HepG2 (cell line): ENCODE data around the gene STK11. TPM values are rescaled to one million over a fixed set of nuclear protein-coding genes. Genes with fewer than 3 reads are reported as not detected.

Experiments
- DR1 ChIP-seq: sonication (generic); formaldehyde crosslinking; IDR thresholded peaks from 2 replicates; pipeline ENCODE4 v1.8.0; 2021; ENCODE audit warnings: mild to moderate bottlenecking, missing genetic modification reagents, inconsistent platforms
- HOXA9 ChIP-seq: sonication (generic); formaldehyde crosslinking; IDR thresholded peaks from 2 replicates; pipeline ENCODE4 v1.8.1; 2022; ENCODE audit warnings: missing genetic modification reagents, mild to moderate bottlenecking, moderate library complexity, borderline replicate concordance
- MYC ChIP-seq: sonication (generic); formaldehyde crosslinking; IDR thresholded peaks from 2 replicates; pipeline ENCODE4 v1.9.0; 2021; ENCODE audit warnings: missing genetic modification reagents, borderline replicate concordance
- NR2F1 ChIP-seq, 2 experiments: fragments of 450-650 bp in 1 of 2; formaldehyde crosslinking in 1 of 2; IDR thresholded peaks; 2 replicates each; pipeline versions ENCODE4 v1.5.0 to v1.6.1; 2016 to 2020; ENCODE audit warnings: mild to moderate bottlenecking in 1 of 2, missing compliant biosample characterization in 1 of 2, missing genetic modification reagents in 1 of 2, moderate library complexity in 1 of 2
- RARG ChIP-seq: sonication (generic); formaldehyde crosslinking; IDR thresholded peaks from 2 replicates; pipeline ENCODE4 v1.4.0; 2020; ENCODE audit warnings: low read depth, mild to moderate bottlenecking, missing genetic modification reagents
- SOX6 ChIP-seq, 2 experiments: fragments of 450-650 bp in 1 of 2; sonication (generic) in 1 of 2; formaldehyde crosslinking in 1 of 2; IDR thresholded peaks; 2 replicates each; pipeline versions ENCODE4 v1.4.0 to v1.6.1; 2017 to 2020; ENCODE audit warnings: antibody characterized with exemption in 1 of 2, mild to moderate bottlenecking in 1 of 2, missing genetic modification reagents in 1 of 2
- ZNF354B ChIP-seq: sonication (generic); formaldehyde crosslinking; IDR thresholded peaks from 2 replicates; pipeline ENCODE4 v1.8.0; 2022; ENCODE audit warnings: mild to moderate bottlenecking, missing genetic modification reagents
- ZNF660 ChIP-seq: sonication (generic); formaldehyde crosslinking; IDR thresholded peaks from 2 replicates; pipeline ENCODE4 v1.5.1; 2020; ENCODE audit warnings: mild to moderate bottlenecking, low read depth, missing genetic modification reagents, borderline replicate concordance
- polyA plus RNA-seq, 8 experiments: library from polyadenylated mRNA; depleted of rRNA in 3 of 8; stranded (reverse) in 7 of 8; unstranded in 1 of 8; fragments of >200 nt; fragmentation: Illumina TruSeq in 4 of 8; extraction: Trizol in 4 of 8; gene quantifications; 2 replicates each; pipeline versions ENCODE4 v1.2.1 to v1.2.3, GENCODE V29; 2011 to 2016; ENCODE audit warnings: low read depth in 4 of 8, missing spikeins in 1 of 8, mixed read lengths in 1 of 8; ENCODE audit not compliant: insufficient read depth in 1 of 8
- total RNA-seq, 5 experiments: library from RNA; depleted of rRNA; stranded (reverse); fragments of >200 nt; fragmentation: Illumina TruSeq; extraction: Trizol; gene quantifications; 2 replicates each; pipeline ENCODE4 v1.2.3, GENCODE V29; 2016; ENCODE audit warnings: low read depth in 1 of 5
- TF ChIP-seq, protein P1 (sequence below): sonication (generic); formaldehyde crosslinking; IDR thresholded peaks from 2 replicates; pipeline ENCODE4 v1.8.0; 2022; ENCODE audit warnings: missing genetic modification reagents, low read depth, mild to moderate bottlenecking, borderline replicate concordance
- TF ChIP-seq, protein P2 (sequence below): sonication (generic); formaldehyde crosslinking; IDR thresholded peaks from 2 replicates; pipeline ENCODE4 v1.4.0; 2020; ENCODE audit warnings: mild to moderate bottlenecking, missing genetic modification reagents
- TF ChIP-seq, protein P3 (sequence below), 2 experiments: sonication (generic) in 1 of 2; formaldehyde crosslinking in 1 of 2; IDR thresholded peaks; 2 replicates each; pipeline versions ENCODE4 v1.4.0 to v1.6.1; 2018 to 2020; ENCODE audit warnings: missing genetic modification reagents in 2 of 2, borderline replicate concordance in 1 of 2, low read depth in 1 of 2, mild to moderate bottlenecking in 1 of 2, missing biosample characterization in 1 of 2
- TF ChIP-seq, protein P4 (sequence below): sonication (generic); formaldehyde crosslinking; IDR thresholded peaks from 2 replicates; pipeline ENCODE4 v1.4.0; 2020; ENCODE audit warnings: missing genetic modification reagents

STK11 gene
- total and polyA plus RNA-seq, 2 of the 13 experiments (the other 11 are each of a cell fraction or from before 2014, with no cell fraction given) = 27.5 to 43.6 TPM

DNA sequence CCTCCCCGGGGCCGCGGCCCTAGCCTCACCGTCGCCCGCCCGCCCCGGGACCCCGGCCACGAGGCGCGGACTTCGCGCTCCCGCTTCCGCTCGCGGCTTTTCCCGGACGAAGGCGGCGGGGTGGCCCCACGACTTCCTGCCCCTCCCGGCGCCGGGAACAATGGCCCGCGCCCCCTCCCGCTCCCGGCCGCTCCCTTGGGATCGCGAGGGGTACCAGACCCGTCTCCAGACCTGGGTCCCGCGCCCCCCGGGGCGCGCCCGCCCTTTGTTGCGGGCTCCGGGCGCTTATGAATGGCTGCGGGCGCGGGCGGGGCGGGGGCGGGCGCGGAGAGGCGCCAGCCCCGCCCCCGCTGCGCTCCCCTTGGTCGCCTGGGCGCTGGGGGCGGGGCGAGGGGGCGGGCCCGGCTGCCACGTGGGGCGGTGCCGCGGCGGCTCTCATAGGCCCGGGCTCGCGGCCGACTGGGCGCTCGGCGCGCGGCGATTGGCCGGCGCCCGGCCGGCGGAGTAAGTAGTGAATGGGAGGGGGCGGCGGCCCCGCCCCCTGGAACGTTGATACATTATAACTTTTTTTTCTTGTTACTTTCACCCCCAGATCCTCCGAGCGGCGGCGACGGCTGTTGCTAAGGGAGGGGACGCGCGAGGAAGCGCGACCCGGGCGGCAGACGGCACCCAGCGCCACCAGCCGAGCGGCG lies 43.9 kb downstream of the STK11 start (continued):
- TF ChIP-seq, protein P1, sequence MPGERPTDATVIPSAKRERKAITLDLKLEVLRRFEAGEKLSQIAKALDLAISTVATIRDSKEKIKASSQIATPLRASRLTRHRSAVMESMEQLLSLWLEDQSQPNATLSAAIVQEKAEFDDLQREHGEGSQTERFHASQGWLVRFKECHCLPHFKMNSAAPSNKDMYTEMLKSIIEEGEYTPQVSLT (CRISPR knock-in tag) = no peak
- no peak for TF ChIP-seq NR2F1 (CRISPR knock-in tag; IDR thresholded peaks at IDR 0.05)
- TF ChIP-seq HOXA9 (CRISPR knock-in tag) = no peak
- TF ChIP-seq ZNF660 = no peak
- TF ChIP-seq, protein P2, sequence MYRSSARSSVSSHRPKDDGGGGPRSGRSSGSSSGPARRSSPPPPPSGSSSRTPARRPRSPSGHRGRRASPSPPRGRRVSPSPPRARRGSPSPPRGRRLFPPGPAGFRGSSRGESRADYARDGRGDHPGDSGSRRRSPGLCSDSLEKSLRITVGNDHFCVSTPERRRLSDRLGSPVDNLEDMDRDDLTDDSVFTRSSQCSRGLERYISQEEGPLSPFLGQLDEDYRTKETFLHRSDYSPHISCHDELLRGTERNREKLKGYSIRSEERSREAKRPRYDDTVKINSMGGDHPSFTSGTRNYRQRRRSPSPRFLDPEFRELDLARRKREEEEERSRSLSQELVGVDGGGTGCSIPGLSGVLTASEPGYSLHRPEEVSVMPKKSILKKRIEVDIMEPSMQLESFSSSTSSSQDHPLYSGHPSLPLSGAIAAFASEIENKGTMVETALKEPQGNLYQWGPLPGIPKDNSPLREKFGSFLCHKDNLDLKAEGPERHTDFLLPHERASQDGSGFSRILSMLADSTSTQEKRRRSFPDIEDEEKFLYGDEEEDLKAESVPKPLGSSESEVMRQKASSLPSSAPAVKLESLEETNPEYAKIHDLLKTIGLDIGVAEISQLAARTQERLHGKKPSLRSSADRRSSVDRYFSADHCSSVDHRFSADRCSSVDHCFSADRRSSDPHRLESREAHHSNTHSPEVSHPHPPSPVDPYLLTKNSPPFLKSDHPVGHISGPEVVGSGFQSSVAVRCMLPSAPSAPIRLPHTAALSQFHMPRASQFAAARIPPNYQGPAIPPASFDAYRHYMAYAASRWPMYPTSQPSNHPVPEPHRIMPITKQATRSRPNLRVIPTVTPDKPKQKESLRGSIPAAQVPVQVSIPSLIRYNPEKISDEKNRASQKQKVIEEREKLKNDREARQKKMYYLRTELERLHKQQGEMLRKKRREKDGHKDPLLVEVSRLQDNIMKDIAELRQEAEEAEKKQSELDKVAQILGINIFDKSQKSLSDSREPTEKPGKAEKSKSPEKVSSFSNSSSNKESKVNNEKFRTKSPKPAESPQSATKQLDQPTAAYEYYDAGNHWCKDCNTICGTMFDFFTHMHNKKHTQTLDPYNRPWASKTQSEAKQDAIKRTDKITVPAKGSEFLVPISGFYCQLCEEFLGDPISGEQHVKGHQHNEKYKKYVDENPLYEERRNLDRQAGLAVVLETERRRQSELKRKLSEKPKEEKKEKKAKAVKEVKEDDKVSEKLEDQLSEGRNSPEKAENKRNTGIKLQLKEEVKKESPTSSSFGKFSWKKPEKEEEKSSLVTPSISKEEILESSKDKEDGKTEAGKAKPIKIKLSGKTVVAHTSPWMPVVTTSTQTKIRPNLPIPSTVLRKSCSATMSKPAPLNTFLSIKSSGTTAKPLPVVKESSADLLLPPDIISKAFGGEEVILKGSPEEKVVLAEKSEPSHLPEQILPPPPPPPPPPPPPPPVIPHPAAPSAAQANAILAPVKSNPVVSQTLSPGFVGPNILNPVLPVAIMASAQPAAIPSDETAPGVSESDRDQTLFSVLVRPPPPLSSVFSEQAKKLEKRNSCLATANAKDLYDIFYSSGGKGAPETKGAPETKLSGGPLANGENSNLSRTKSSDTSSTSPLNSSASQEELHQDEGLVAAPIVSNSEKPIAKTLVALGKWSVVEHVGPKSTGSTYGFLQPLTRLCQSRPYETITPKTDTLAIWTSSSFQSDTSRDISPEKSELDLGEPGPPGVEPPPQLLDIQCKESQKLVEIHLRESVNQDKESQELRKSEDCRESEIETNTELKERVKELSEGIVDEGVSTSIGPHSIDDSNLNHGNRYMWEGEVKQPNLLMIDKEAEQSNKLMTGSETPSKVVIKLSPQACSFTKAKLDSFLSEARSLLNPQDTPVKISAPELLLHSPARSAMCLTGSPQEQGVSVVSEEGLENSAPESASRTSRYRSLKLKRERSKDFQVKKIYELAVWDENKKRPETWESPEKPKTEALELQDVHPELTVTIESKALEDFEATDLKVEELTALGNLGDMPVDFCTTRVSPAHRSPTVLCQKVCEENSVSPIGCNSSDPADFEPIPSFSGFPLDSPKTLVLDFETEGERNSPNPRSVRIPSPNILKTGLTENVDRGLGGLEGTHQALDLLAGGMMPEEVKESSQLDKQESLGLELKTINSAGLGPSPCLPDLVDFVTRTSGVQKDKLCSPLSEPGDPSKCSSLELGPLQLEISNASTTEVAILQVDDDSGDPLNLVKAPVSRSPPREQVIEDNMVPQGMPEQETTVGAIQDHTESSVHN (CRISPR knock-in tag) = no peak
- TF ChIP-seq, protein P3, sequence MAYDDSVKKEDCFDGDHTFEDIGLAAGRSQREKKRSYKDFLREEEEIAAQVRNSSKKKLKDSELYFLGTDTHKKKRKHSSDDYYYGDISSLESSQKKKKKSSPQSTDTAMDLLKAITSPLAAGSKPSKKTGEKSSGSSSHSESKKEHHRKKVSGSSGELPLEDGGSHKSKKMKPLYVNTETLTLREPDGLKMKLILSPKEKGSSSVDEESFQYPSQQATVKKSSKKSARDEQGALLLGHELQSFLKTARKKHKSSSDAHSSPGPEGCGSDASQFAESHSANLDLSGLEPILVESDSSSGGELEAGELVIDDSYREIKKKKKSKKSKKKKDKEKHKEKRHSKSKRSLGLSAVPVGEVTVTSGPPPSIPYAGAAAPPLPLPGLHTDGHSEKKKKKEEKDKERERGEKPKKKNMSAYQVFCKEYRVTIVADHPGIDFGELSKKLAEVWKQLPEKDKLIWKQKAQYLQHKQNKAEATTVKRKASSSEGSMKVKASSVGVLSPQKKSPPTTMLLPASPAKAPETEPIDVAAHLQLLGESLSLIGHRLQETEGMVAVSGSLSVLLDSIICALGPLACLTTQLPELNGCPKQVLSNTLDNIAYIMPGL (CRISPR knock-in tag; IDR thresholded peaks at IDR 0.05; ENCODE audit: borderline replicate concordance in 1 of 2, low read depth in 1 of 2) = peak in 1 of 2 experiments; percentile 21; a peak in 1 of 4 replicates
- no peak for TF ChIP-seq SOX6 (IDR thresholded peaks at IDR 0.05)
- peak; percentile 87 for TF ChIP-seq SOX6 (CRISPR knock-in tag; IDR thresholded peaks at IDR 0.05)
- TF ChIP-seq, protein P4, sequence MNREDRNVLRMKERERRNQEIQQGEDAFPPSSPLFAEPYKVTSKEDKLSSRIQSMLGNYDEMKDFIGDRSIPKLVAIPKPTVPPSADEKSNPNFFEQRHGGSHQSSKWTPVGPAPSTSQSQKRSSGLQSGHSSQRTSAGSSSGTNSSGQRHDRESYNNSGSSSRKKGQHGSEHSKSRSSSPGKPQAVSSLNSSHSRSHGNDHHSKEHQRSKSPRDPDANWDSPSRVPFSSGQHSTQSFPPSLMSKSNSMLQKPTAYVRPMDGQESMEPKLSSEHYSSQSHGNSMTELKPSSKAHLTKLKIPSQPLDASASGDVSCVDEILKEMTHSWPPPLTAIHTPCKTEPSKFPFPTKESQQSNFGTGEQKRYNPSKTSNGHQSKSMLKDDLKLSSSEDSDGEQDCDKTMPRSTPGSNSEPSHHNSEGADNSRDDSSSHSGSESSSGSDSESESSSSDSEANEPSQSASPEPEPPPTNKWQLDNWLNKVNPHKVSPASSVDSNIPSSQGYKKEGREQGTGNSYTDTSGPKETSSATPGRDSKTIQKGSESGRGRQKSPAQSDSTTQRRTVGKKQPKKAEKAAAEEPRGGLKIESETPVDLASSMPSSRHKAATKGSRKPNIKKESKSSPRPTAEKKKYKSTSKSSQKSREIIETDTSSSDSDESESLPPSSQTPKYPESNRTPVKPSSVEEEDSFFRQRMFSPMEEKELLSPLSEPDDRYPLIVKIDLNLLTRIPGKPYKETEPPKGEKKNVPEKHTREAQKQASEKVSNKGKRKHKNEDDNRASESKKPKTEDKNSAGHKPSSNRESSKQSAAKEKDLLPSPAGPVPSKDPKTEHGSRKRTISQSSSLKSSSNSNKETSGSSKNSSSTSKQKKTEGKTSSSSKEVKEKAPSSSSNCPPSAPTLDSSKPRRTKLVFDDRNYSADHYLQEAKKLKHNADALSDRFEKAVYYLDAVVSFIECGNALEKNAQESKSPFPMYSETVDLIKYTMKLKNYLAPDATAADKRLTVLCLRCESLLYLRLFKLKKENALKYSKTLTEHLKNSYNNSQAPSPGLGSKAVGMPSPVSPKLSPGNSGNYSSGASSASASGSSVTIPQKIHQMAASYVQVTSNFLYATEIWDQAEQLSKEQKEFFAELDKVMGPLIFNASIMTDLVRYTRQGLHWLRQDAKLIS (CRISPR knock-in tag) = no peak; the same call in 1 of the 2 replicates
- TF ChIP-seq DR1 = peak; percentile 40; the same call in 1 of the 2 replicates
- 0 out of 2 replicates have a peak, but pooled peaks have one; percentile 35 for TF ChIP-seq RARG
- no peak for TF ChIP-seq ZNF354B
- peak; percentile 85 for TF ChIP-seq MYC
